ENCODE measurements around the gene GOLGA1.
"Not testable (repeated sequence)": the region's sequence is repeated elsewhere in the genome, so short reads cannot be mapped to it uniquely, and the experiment has no call there.

GOLGA1 gene

DNA sequence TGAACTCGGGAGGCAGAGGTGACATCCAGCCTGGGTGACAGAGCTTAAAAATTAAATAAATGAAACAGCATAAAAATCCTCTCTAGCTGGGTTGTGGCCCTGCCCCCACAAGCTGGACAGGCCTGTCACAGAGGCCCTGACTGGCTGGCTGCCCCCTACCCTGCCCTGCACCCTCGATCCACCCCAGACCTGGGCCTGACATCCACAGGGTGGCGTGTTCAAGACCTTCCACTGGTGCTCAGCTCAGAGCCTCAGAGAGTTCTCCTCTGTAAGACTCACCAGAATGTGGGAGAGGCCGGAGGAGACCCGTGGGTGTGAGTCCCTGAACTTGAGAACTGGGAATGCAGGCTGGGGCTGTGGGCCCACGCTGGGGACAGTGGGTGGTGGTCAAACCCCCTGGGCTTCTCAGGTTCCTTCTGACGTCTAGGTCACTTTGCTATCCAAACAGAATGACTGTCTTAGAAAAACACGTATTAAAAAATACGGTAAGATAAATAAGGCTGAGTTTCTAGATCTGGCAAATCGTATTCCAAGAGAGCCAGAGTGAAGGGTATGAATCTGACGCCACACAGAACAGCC, 97.3 kb downstream of the GOLGA1 start:
- H3K4me2 ChIP-seq, result no peak overlapping the region
- no peaks in the 10 kb centered on the region for H4K20me1 ChIP-seq
- no peak overlapping the region for H3K27ac ChIP-seq
- no peaks in the 10 kb centered on the region for H3K36me3 ChIP-seq
- H3K27me3 ChIP-seq, result no peaks in the 10 kb centered on the region
- no peak overlapping the region for H3K4me3 ChIP-seq
- H3K4me1 ChIP-seq, result peaks cover 0 to 7% (median 1%) of the 10 kb centered on the region in 10 experiments; a peak in 3 of 20 replicates
- no peak overlapping the region for H3K9ac ChIP-seq
- no peak for TF ChIP-seq Cebpa-rat (IDR thresholded peaks at IDR 0.05)
- H3K9me3 ChIP-seq (replicated peaks in 1 of 11), result no peaks in the 10 kb centered on the region

DNA sequence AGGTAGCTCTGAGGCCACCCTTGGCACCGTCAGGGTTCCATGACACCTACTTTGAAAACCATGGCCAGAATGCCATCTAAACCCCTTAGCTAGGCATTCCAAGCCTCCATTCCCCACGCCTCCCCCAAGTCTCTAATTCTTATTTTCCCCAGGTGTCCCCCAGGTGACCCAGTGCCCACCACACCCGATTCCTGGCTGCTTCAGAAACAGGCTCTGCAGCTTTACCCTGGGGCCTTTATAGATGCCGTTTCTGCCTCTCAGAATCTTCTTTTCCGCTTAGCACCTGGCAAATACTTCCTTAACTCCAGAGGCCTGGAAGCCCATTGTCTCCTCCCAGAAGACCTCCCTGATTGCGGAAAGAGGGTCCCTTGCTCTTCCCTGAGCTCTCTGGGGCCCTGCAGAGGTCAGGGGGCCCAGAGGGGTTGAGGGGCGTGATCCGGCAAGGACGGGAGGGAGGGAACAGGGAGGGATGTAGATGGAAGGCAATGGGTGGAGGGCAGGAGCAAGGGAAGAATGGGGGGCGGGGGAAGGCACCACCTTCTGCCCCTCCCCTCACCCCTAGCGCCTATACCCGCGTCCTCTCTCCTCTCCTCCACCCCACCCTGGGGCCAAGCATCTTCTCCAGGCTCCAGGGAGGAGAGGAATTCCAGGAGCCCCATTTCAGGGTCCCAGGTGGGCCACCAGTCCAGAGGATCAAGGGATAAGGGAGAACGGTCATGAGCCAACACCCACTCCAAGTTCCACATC, 99.6 kb downstream of the GOLGA1 start:
- Histone ChIP-seq H3K27ac (no peak overlapping the region), H4K20me1 (no peaks in the 10 kb centered on the region), H3K9me3 (replicated peaks in 1 of 11) (no peaks in the 10 kb centered on the region), H3K36me3 (no peaks in the 10 kb centered on the region), H3K27me3 (no peaks in the 10 kb centered on the region), H3K4me3 (no peak overlapping the region), H3K9ac (no peak overlapping the region), H3K4me2 (no peak overlapping the region), H3K4me1 (peaks cover 0 to 7% (median 2%) of the 10 kb centered on the region in 10 experiments; a peak in 4 of 20 replicates)
- no peak for TF ChIP-seq Cebpa-rat (IDR thresholded peaks at IDR 0.05)

DNA sequence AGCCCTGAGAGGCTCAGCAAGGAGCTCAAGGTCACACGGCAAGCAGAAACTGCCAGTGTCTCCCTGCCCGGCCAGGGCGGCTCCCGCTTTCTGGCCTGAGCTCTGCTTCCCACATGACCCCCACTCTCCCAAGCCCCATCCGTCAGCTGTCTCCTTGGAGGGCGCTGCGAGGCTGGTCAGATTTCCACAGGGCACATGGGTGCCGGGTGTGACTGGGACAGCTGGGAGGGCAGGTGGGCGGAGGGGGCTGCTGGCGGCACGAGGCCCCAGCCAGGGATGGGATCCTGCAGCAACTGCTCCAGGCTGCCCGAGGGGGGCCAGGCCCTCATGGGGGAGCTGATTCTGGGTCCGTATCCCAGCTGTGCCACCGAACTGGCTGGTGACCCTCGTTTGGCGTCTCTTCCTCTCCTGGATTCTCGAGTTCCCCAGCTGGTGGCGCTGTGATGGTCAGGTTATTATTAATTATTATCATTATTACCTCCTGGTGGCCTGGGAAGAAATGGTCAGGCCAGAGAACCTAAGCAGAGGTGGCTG, 100.5 kb downstream of the GOLGA1 start:
- Histone ChIP-seq H3K9ac (no peak overlapping the region), H3K4me1 (peaks cover 2 to 13% (median 7%) of the 10 kb centered on the region in 10 experiments), H3K27ac (no peak overlapping the region), H4K20me1 (no peaks in the 10 kb centered on the region), H3K36me3 (no peaks in the 10 kb centered on the region), H3K4me3 (no peak overlapping the region), H3K4me2 (no peak overlapping the region), H3K9me3 (replicated peaks in 1 of 11) (no peaks in the 10 kb centered on the region), H3K27me3 (no peaks in the 10 kb centered on the region)
- TF ChIP-seq Cebpa-rat (IDR thresholded peaks at IDR 0.05), result no peak

DNA sequence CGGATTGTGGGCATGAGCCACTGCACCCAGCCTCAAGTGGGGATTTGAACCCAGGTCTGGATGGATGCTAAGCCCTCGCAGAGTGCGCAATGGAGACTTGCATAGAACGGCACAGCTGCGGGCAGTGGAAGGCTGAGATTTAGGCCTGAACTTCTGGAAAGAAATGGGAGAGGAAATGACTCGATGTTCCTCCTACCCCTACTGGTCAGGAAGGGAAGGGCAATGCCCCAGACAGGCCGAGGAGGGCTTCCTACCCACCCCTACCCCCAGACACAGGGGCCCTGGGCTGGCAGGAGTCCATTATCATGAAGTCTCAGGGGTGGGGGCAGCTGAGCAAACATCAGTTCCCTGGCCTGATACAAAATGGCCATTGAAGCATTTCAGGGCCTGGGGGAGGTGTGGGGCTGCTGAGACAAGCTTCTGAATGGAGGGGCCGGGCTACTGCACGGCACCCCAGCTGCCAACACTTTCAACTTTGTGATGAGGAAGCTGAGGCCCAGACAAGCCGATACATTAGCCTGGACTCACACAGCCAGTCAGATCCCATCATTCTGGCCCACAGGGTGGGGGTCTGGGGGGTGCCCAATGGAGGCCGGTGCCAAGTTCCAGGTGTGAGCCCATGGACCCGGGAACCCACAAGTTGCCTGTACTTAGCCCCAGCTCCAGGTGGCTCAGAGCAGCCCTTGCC, 101.1 kb downstream of the GOLGA1 start:
- H3K36me3 ChIP-seq, result no peaks in the 10 kb centered on the region
- no peak for TF ChIP-seq Cebpa-rat (IDR thresholded peaks at IDR 0.05)
- H3K27ac ChIP-seq, result no peak overlapping the region
- no peaks in the 10 kb centered on the region for H3K9me3 ChIP-seq (replicated peaks in 1 of 11)
- no peak overlapping the region for H3K4me3 ChIP-seq
- no peak overlapping the region for H3K4me2 ChIP-seq
- H4K20me1 ChIP-seq, result no peaks in the 10 kb centered on the region
- no peaks in the 10 kb centered on the region for H3K27me3 ChIP-seq
- no peak overlapping the region for H3K9ac ChIP-seq
- peaks cover 8 to 19% (median 13%) of the 10 kb centered on the region in 10 experiments for H3K4me1 ChIP-seq

DNA sequence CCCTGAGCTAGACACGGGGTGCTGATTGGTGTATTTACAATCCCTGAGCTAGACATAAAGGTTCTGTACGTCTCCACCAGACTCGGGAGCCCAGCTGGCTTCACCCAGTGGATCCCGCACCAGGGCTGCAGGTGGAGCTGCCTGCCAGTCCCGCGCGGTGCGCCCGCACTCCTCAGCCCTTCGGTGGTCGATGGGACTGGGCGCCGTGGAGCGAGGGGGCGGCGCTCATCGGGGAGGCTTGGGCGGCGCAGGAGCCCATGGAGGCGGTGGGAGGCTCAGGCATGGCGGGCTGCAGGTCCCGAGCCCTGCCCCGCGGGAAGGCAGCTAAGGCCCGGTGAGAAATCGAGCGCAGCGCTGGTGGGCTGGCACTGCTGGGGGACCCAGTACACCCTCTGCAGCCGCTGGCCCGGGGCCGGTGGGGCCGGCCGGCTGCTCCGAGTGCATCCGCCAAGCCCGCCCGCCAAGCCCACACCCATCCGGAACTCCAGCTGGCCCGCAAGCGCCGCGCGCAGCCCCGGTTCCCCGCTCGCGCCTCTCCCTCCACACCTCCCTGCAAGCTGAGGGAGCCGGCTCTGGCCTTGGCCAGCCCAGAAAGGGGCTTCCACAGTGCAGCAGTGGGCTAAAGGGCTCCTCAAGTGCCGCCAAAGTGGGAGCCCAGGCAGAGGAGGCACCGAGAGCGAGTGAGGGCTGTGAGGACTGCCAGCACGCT, 102.2 kb downstream of the GOLGA1 start:
- not testable (repeated sequence) for H3K4me3 ChIP-seq; H3K27me3 ChIP-seq; H3K4me2 ChIP-seq; H3K36me3 ChIP-seq; H4K20me1 ChIP-seq; H3K9me3 ChIP-seq (replicated peaks in 1 of 11); H3K27ac ChIP-seq; H3K9ac ChIP-seq
- H3K4me1 ChIP-seq, result peaks cover 10 to 26% (median 18%) of the 10 kb centered on the region in 10 experiments

DNA sequence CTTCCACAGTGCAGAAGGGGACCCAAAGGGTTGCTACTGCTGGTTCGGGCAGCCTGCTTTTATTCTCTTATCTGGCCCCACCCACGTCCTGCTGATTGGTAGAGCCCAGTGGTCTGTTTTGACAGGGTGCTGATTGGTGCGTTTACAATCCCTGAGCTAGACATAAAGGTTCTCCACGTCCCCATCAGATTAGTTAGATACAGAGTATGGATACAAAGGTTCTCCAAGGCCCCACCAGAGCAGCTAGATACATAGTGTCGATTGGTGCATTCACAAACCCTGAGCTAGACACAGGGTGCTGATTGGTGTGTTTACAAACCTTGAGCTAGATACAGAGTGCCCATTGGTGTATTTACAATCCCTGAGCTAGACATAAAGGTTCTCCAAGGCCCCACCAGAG, 102.8 kb downstream of the GOLGA1 start:
- H3K4me1 ChIP-seq, result peaks cover 10 to 31% (median 22%) of the 10 kb centered on the region in 10 experiments
- not testable (repeated sequence) for H3K27ac ChIP-seq; H3K36me3 ChIP-seq; H3K9ac ChIP-seq; H3K27me3 ChIP-seq; H4K20me1 ChIP-seq; H3K4me3 ChIP-seq; H3K4me2 ChIP-seq; H3K9me3 ChIP-seq (replicated peaks in 1 of 11)

DNA sequence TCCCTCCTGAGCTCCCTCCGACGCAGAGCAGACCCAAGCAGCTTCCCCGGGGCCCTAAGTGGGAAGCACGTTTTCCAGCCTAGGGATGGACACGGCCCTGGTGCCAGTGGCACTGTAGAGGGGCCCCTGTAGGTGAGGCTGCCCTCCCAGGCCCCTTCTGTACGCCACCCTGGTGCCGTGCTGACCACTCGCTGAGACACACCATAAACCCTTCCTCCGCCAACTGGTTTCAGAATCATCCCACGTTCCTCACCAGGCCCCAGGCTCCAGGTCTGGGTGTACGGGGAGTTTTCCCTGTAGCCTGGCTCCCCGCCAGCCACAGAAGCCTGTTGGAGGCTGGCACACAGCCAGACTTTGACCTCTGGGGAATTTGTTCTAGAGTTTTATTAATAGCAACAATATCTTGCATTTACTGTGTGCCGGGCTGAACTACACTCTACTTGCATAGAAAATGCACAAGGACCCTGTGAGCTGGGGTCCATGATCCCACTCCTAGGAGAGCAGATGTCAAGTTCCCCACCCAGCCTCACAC, 105.8 kb downstream of the GOLGA1 start:
- peak overlapping the region in 1 of 10 experiments; percentile 1; a peak in 1 of 20 replicates for H3K4me3 ChIP-seq

DNA sequence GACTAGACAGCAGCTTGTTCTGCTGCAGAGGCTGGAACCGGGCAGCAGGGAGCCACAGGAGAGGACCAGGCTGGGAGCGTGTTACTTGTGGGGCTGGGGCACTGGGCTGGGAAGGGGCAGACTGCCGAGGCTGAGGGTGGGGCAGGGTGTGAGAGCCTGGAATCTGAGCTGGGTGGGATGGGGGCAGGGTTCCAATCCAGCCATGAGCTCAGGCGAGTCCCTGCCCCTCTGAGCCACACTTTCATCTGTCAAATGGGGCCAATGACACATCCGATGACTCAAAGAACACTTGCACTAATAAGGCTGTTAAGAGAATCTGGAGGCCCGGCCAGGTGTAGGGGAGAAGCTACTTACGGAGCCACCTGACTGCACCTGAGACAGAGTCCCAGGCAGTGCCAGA, 106.3 kb downstream of the GOLGA1 start:
- Histone ChIP-seq H3K27me3 (no peaks in the 10 kb centered on the region), H4K20me1 (no peaks in the 10 kb centered on the region), H3K9ac (peak overlapping the region in 6 of 11 experiments; percentile 3 to 53 (median 27); a peak in 5 of 22 replicates), H3K9me3 (replicated peaks in 1 of 11) (no peaks in the 10 kb centered on the region), H3K4me1 (peaks cover 34 to 64% (median 52%) of the 10 kb centered on the region in 10 experiments), H3K4me3 (peak overlapping the region in 1 of 10 experiments; percentile 1; a peak in 1 of 20 replicates), H3K27ac (peak overlapping the region in 1 of 11 experiments; percentile 20; a peak in 1 of 22 replicates), H3K4me2 (peak overlapping the region; percentile 71 to 92 (median 81)), H3K36me3 (no peaks in the 10 kb centered on the region)
- TF ChIP-seq Cebpa-rat (IDR thresholded peaks at IDR 0.05), result no peak

More for the DNA sequence above, 105.8 kb downstream of the GOLGA1 start:
- Histone ChIP-seq H3K9me3 (replicated peaks in 1 of 11) (no peaks in the 10 kb centered on the region), H3K9ac (peak overlapping the region in 8 of 11 experiments; percentile 3 to 55 (median 28); a peak in 11 of 22 replicates), H3K27ac (0 out of 22 replicates have a peak overlapping the region, but pooled peaks of 2 of the 11 experiments have one; percentile 14 to 20), H3K36me3 (no peaks in the 10 kb centered on the region), H4K20me1 (no peaks in the 10 kb centered on the region), H3K4me2 (peak overlapping the region; percentile 71 to 92 (median 81)), H3K27me3 (no peaks in the 10 kb centered on the region), H3K4me1 (peaks cover 34 to 60% (median 51%) of the 10 kb centered on the region in 10 experiments)
- TF ChIP-seq Cebpa-rat (IDR thresholded peaks at IDR 0.05), result no peak
